HG03442 (cell line): ENCODE measurements around the gene SETDB2.

Source experiments
- ATAC-seq: cut with Tn5 transposase; IDR thresholded peaks from one replicate; pipeline ENCODE4 v1.9.1; 2021; ENCODE audit warnings: mild to moderate bottlenecking, moderate library complexity; ENCODE audit not compliant: unreplicated experiment

SETDB2 gene

GRCh38 chr13:49528161-49528560 lies 84.1 kb downstream of the SETDB2 start:
- no peak for ATAC-seq

DNA sequence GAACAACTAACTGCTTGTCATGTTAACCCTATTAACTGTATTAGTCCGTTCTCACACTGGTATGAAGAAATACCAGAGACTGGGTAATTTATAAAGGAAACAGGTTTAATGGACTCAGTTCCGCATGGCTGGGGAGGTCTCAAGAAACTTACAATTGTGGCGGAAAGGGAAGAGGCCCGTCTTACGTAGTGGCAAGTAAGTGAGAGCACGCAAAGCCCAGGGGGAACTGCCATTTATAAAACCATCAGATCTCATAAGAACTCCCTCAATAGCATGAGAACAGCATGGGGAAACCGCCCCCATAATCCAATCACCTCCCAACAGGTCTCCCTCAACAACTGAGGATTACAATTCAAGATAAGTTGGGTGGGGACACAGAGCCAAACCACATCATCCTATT lies 86.4 kb downstream of the SETDB2 start:
- ATAC-seq: no peak

DNA sequence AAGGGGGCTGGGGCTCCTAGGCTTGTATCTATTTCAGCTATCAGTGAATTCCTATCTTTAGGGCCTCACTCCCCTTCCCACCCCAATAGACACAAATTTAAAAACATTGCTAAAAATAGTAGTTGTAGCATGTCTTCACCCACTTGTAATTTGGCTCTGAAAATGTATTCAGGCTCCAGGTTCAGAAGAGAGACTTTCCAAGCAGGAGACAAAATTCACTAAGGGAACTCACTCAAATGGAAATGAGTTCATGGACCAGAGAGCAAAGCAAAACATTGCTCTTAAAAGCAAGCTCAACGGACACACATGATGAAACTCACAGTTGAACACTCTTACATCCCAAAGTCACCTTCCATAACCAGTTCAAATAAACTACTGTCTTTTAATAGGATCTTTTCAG lies 88.5 kb downstream of the SETDB2 start:
- no peak for ATAC-seq

- no peak for ATAC-seq
Observed at GRCh38 chr13:49533011-49533410, 88.9 kb downstream of the SETDB2 start.

DNA sequence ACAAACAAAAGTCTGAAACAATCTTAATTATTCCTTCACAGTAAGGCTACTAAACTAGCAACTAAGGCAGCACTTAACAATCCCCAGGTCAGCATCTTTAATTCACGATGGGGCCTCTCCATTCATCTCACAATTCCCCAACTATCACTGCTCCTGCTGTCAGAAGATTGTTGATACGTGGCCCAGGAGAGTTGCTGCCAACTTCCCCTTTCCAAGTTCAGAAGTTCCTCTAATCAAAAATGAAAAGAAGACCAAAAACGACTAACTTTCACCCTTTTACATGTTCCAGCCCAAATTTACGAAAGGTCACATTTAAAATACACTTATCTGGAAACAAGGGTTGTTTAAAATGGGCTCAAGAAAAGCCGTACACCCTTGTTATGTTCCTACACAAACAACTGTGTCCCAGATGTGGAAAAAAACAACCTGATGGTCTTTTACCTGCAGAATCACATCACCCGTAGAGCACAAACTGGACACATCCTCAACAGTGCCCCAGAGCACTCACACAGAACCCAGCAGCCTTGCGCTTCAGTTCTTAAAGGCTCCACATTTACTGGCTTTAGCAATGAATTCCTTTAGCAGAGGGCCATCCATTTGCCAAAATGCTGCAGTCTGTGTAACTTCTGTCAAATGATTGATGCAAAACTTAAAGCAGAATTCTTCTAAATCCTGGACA lies 89.7 kb downstream of the SETDB2 start:
- no peak for ATAC-seq

DNA sequence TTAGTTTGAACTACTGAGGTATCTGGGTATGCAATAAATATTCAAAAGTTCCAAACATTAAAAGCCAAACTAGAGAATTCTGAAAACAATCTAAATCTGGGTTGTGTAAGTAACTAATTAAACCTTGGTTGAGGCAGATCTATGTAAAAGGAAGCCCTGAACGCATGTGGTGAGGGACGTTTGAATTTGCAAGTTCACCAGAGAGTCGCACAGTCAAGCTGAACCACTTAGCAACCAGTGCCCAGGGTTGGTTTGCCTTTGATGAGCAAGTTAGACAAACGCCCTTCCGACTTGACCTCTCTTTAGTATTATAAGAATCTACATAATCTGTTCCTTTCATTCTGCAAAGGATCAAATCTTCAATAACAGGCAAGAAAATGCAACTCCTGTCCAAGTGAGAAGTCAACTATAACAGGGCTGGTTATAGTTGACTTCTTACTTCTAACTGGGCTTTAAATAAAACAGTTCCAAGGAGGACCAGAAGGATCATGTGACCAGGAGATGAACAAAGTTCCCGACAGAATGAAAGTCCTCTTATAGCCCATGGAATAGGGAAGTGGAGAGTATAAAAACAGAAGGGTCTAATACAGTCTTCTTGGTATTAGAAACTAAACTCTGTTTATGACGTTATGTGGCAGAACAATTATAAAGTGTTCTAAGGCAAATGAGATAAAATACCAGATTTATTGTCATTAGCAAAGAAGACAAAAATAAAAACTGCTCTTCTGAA lies 92.2 kb downstream of the SETDB2 start:
- no peak for ATAC-seq

GRCh38 chr13:49538404-49538803 lies 94.3 kb downstream of the SETDB2 start:
- no peak for ATAC-seq

DNA sequence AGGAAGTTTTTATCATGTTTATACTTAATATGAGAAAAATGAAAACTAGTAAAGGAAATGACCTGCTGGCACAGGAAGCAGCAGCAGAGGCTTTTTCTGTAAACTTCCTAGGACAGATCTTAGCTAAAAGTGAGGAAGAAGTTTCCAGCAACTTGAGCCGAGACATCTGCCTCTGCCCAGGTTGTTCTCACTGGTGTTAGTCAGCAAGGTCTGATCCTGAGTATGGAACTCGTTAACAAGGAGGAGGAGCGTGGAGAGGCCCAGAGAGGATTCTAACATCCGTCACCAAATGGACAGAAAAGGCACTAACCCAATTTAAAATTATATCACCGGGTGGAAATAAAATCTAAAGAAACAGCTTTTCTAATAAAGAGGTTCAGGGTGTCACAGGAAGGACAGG lies 95.2 kb downstream of the SETDB2 start:
- ATAC-seq: no peak

DNA sequence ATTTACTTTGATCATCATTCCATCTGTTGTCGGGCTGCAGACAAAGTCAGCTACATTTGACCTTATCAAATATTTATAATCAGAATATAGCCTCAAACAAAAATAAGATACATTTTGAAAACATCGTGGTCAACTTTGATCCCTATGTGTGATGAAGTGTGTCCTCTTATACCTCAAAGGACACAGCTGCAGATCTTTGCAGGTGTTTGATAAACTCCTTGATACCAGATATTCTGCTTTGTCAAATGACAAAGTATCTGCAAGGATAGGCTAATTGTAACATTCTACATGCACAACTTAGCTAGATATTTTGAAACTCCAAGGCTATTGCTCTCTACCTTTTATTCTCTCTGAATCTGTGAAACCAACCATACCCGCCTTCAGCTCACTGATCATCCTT lies 95.7 kb downstream of the SETDB2 start:
- no peak for ATAC-seq

- ATAC-seq: no peak
Observed at GRCh38 chr13:49540552-49540951, 96.5 kb downstream of the SETDB2 start.

GRCh38 chr13:49543656-49544055 lies 99.6 kb downstream of the SETDB2 start:
- no peak for ATAC-seq
